HCT116 (cell line): ENCODE measurements around the gene DPPA3. TPM values are rescaled to one million over a fixed set of nuclear protein-coding genes. Genes with fewer than 3 reads are reported as not detected.
"Not testable (repeated sequence)": the region's sequence is repeated elsewhere in the genome, so short reads cannot be mapped to it uniquely, and the experiment has no call there.

ENCODE experiments used
- ATAC-seq: fragments of 200-7000 bp; cut with Tn5 transposase; 2 replicates; pipeline ENCODE4 v1.9.1; 2020; ENCODE audit warnings: mild to moderate bottlenecking, moderate library complexity
- BruUV-seq: library from RNA; stranded (reverse); fragments of 400-500 nt; replicated peaks from 2 replicates; lab custom pipeline; 2021; lab: Mats Ljungman, UMichigan
- CTCF ChIA-PET: fragments of 300-600 bp; sonication (Branson Sonifier 250); formaldehyde crosslinking; loops from one replicate; lab custom pipeline; 2021; ENCODE audit warnings: antibody characterized with exemption; lab: Charles Lee
- POLR2A ChIA-PET: fragments of 300-600, 350-600 bp; sonication (Branson Sonifier 250); formaldehyde crosslinking; loops from one replicate; lab custom pipeline; 2021; ENCODE audit warnings: antibody characterized with exemption; lab: Charles Lee
- RAD21 ChIA-PET, 2 experiments: fragments of 300-600 bp; sonication (Branson Sonifier 250); formaldehyde crosslinking; loops; one replicate each; lab custom pipeline; 2023; ENCODE audit warnings: low total read pairs in 2 of 2; ENCODE audit not compliant: uncharacterized antibody in 2 of 2, unreplicated experiment in 2 of 2, low non-redundant PET in 1 of 2; lab: Charles Lee
- DNase-seq: peaks from one replicate; pipeline ENCODE4 v3.0.0-alpha.2; 2010; ENCODE audit warnings: low read depth, low spot score
- H2AFZ ChIP-seq: fragments of 200-600 bp; shearing (Covaris generic), sonication (generic); 2 replicates; pipeline ENCODE4 v1.6.1; 2017; ENCODE audit warnings: low read depth, mixed run types, mixed read lengths, antibody characterized with exemption, low read length; ENCODE audit not compliant: poor library complexity, severe bottlenecking
- H3K27ac ChIP-seq: 2 replicates; pipeline ENCODE4 v1.5.1; 2012; ENCODE audit warnings: low read depth, low read length
- H3K27me3 ChIP-seq: fragments of 200-600 bp; sonication (generic); 2 replicates; pipeline ENCODE4 v1.6.1; 2016; ENCODE audit warnings: mixed run types, low read length, mixed read lengths; ENCODE audit not compliant: insufficient read depth
- H3K36me3 ChIP-seq, 2 experiments: fragments of 200-500 bp in 1 of 2; fragments of 200-600 bp in 1 of 2; sonication (Bioruptor generic) in 1 of 2; sonication (generic) in 1 of 2; 2 replicates each; pipeline versions ENCODE4 v1.5.1 to v1.6.1; 2014 to 2016; ENCODE audit warnings: low read length in 2 of 2, inconsistent platforms in 1 of 2, mixed read lengths in 1 of 2, mixed run types in 1 of 2; ENCODE audit not compliant: insufficient read depth in 2 of 2, control insufficient read depth in 1 of 2
- H3K4me1 ChIP-seq, 2 experiments: fragments of 200-600 bp in 1 of 2; sonication (generic) in 1 of 2; 2 replicates each; pipeline versions ENCODE4 v1.5.1 to v1.6.1; 2012 to 2017; ENCODE audit warnings: low read length in 2 of 2, inconsistent platforms in 1 of 2, mild to moderate bottlenecking in 1 of 2, mixed read lengths in 1 of 2, mixed run types in 1 of 2, moderate library complexity in 1 of 2; ENCODE audit not compliant: insufficient read depth in 2 of 2, control insufficient read depth in 1 of 2
- H3K4me2 ChIP-seq: fragments of 200-600 bp; sonication (generic); 2 replicates; pipeline ENCODE4 v1.6.1; 2017; ENCODE audit warnings: mixed run types, low read length, mixed read lengths
- H3K4me3 ChIP-seq, 2 experiments: fragments of 200-600 bp in 1 of 2; sonication (generic) in 1 of 2; replicated peaks in 1 of 2; 2 replicates each; pipeline ENCODE4 v1.5.1; 2011 to 2016; ENCODE audit warnings: low read length in 2 of 2, control low read depth in 1 of 2, low read depth in 1 of 2, mild to moderate bottlenecking in 1 of 2, mixed read lengths in 1 of 2, mixed run types in 1 of 2
- H3K79me2 ChIP-seq: fragments of 200-600 bp; sonication (generic); 2 replicates; pipeline ENCODE4 v1.6.1; 2017; ENCODE audit warnings: mild to moderate bottlenecking, mixed run types, low read length, moderate library complexity, mixed read lengths; ENCODE audit not compliant: insufficient read depth
- H3K9ac ChIP-seq: fragments of 200-600 bp; sonication (generic); 2 replicates; pipeline ENCODE4 v1.6.1; 2016; ENCODE audit warnings: low read length, mixed read lengths
- H3K9me2 ChIP-seq: fragments of 200-600 bp; sonication (generic), shearing (Covaris generic); 2 replicates; pipeline ENCODE4 v1.6.1; 2017; ENCODE audit warnings: mixed run types, mild to moderate bottlenecking, moderate library complexity; ENCODE audit not compliant: insufficient read depth
- H3K9me3 ChIP-seq, 2 experiments: fragments of 200-500 bp in 1 of 2; fragments of 200-600 bp in 1 of 2; sonication (Bioruptor generic) in 1 of 2; sonication (generic) in 1 of 2; 2 replicates each; pipeline ENCODE4 v1.6.1; 2014 to 2017; ENCODE audit warnings: low read length in 2 of 2, mixed read lengths in 2 of 2, inconsistent platforms in 1 of 2, low read depth in 1 of 2, mild to moderate bottlenecking in 1 of 2, mixed run types in 1 of 2, moderate library complexity in 1 of 2; ENCODE audit not compliant: control insufficient read depth in 1 of 2, insufficient read depth in 1 of 2
- H4K20me1 ChIP-seq: fragments of 200-600 bp; sonication (generic), shearing (Covaris generic); 2 replicates; pipeline ENCODE4 v1.6.1; 2017; ENCODE audit warnings: mixed run types, mild to moderate bottlenecking, moderate library complexity; ENCODE audit not compliant: insufficient read depth
- CEBPB ChIP-seq: IDR thresholded peaks from 2 replicates; pipeline ENCODE4 v1.6.1; 2012; ENCODE audit warnings: low read depth
- EGR1 ChIP-seq: IDR thresholded peaks from 2 replicates; pipeline ENCODE4 v1.6.1; 2012; ENCODE audit warnings: low read depth
- FOSL1 ChIP-seq: IDR thresholded peaks from 2 replicates; pipeline ENCODE4 v1.6.1; 2012; ENCODE audit warnings: low read depth
- MAX ChIP-seq: IDR thresholded peaks from 2 replicates; pipeline ENCODE4 v1.6.1; 2012
- POLR2A ChIP-seq: IDR thresholded peaks from 2 replicates; pipeline ENCODE4 v1.7.0; 2011; ENCODE audit warnings: borderline replicate concordance; ENCODE audit not compliant: insufficient read depth, insufficient read length; ENCODE audit errors: extremely low read depth
- POLR2AphosphoS5 ChIP-seq: IDR thresholded peaks from 2 replicates; pipeline ENCODE4 v1.6.1; 2011; ENCODE audit warnings: mild to moderate bottlenecking, low read depth, low read length, moderate library complexity
- RAD21 ChIP-seq: IDR thresholded peaks from 2 replicates; pipeline ENCODE4 v1.6.1; 2012; ENCODE audit warnings: low read depth, mild to moderate bottlenecking
- REST ChIP-seq: IDR thresholded peaks from 2 replicates; pipeline ENCODE4 v1.6.1; 2012; ENCODE audit warnings: low read depth
- SIN3A ChIP-seq: IDR thresholded peaks from 2 replicates; pipeline ENCODE4 v1.6.1; 2012; ENCODE audit warnings: low read depth
- SP1 ChIP-seq: IDR thresholded peaks from 2 replicates; pipeline ENCODE4 v1.6.1; 2012; ENCODE audit warnings: low read depth
- SRF ChIP-seq: IDR thresholded peaks from 2 replicates; pipeline ENCODE4 v1.6.1; 2012; ENCODE audit warnings: low read depth
- TCF7L2 ChIP-seq: IDR thresholded peaks from 2 replicates; pipeline ENCODE4 v1.7.0; 2011; ENCODE audit warnings: borderline replicate concordance, inconsistent platforms; ENCODE audit not compliant: insufficient read depth, insufficient read length; ENCODE audit errors: extremely low read depth
- YY1 ChIP-seq: IDR thresholded peaks from 2 replicates; pipeline ENCODE4 v1.6.1; 2011; ENCODE audit warnings: low read length, low read depth, moderate library complexity, mild to moderate bottlenecking; ENCODE audit not compliant: insufficient replicate concordance; ENCODE audit errors: extremely low read depth
- ZFX ChIP-seq: fragments of 450-650 bp; IDR thresholded peaks from 2 replicates; pipeline ENCODE4 v1.6.1; 2017
- intact Hi-C: fragments of 100-400 bp; cut with micrococcal nuclease; formaldehyde crosslinking; loops from 2 replicates; pipeline ENCODE4 v1.10.0; 2022
- total RNA-seq: library from RNA; stranded (reverse); gene quantifications from one replicate; pipeline ENCODE4 v1.2.1, GENCODE V29; 2021; ENCODE audit not compliant: unreplicated experiment

Gene DPPA3
- total RNA-seq, 1 experiment from 2014 or later: not detected

- Histone ChIP-seq H3K9ac (no peak overlapping the region), H3K27me3 (no peaks in the 10 kb centered on the region), H4K20me1 (no peaks in the 10 kb centered on the region), H3K4me3 (no peak overlapping the region), H3K27ac (no peak overlapping the region), H3K36me3 (no peaks in the 10 kb centered on the region), H3K9me2 (no peaks in the 10 kb centered on the region), H3K4me1 (no peaks in the 10 kb centered on the region), H3K4me2 (no peak overlapping the region), H2AFZ (no peak overlapping the region), H3K9me3 (no peaks in the 10 kb centered on the region), H3K79me2 (no peaks in the 10 kb centered on the region)
- RAD21 ChIA-PET: no interaction called here
- TF ChIP-seq SP1 (no peak), TCF7L2 (no peak), ZFX (no peak), EGR1 (no peak), MAX (no peak), CEBPB (no peak), POLR2A (no peak), RAD21 (no peak), SIN3A (no peak), YY1 (no peak), FOSL1 (no peak), POLR2AphosphoS5 (no peak), REST (no peak), SRF (no peak)
- POLR2A ChIA-PET: no interaction called here
- DNase-seq: no peak
- intact Hi-C loops: no loop called here
- CTCF ChIA-PET: interaction anchor here (0.8 kb wide), 1 partner anchor 35 kb away, joined by 3 read pairs; no protein-coding TSS in a partner anchor
- no peak for ATAC-seq
- no TSS peak for BruUV-seq
These were observed 40.2 kb downstream of the DPPA3 start for GRCh38 chr12:7751394-7751793.

GRCh38 chr12:7751941-7752922 is 41.0 kb downstream of the DPPA3 start:
- POLR2A ChIA-PET, H4K20me1 ChIP-seq, H3K4me1 ChIP-seq, BruUV-seq, H3K9me3 ChIP-seq, H3K27ac ChIP-seq, H3K27me3 ChIP-seq, ATAC-seq, CTCF ChIA-PET, RAD21 ChIA-PET, H3K4me2 ChIP-seq, H3K79me2 ChIP-seq, H3K9ac ChIP-seq, H3K9me2 ChIP-seq, H3K4me3 ChIP-seq, H3K36me3 ChIP-seq, H2AFZ ChIP-seq, DNase-seq, intact Hi-C loops: not testable (repeated sequence)
